Small intestine (tissue), 7 donors: ENCODE measurements around the gene NDUFAF2. TPM values are rescaled to one million over a fixed set of nuclear protein-coding genes. Genes with fewer than 3 reads are reported as not detected.

Experiments used
- DNase-seq, 2 donors: peaks; one replicate each; pipeline versions ENCODE4 v3.0.0 to v3.0.0-alpha.2; 2013
- FAIRE-seq: peaks from 2 replicates; lab custom pipeline; 2012; peaks lifted over from hg19 to GRCh38; lab: Jason Lieb, UNC
- H3K27ac ChIP-seq, 3 donors: one replicate each; pipeline ENCODE4 v1.5.1; 2013; ENCODE audit warnings: low read length in 2 of 3, mild to moderate bottlenecking in 2 of 3, control low read depth in 1 of 3, inconsistent platforms in 1 of 3, low read depth in 1 of 3, moderate library complexity in 1 of 3
- H3K27me3 ChIP-seq, 3 donors: one replicate each; pipeline ENCODE4 v1.6.1; 2013; ENCODE audit warnings: low read length in 3 of 3, inconsistent platforms in 1 of 3; ENCODE audit not compliant: control insufficient read depth in 3 of 3, insufficient read depth in 3 of 3
- H3K36me3 ChIP-seq, 3 donors: one replicate each; pipeline ENCODE4 v1.6.1; 2013; ENCODE audit warnings: low read length in 3 of 3, inconsistent platforms in 1 of 3, low read depth in 1 of 3, mild to moderate bottlenecking in 1 of 3, moderate library complexity in 1 of 3; ENCODE audit not compliant: control insufficient read depth in 3 of 3, insufficient read depth in 2 of 3
- H3K4me1 ChIP-seq, 3 donors: one replicate each; pipeline ENCODE4 v1.6.1; 2013; ENCODE audit warnings: low read length in 2 of 3, inconsistent platforms in 1 of 3, low read depth in 1 of 3, mild to moderate bottlenecking in 1 of 3, moderate library complexity in 1 of 3; ENCODE audit not compliant: control insufficient read depth in 3 of 3, insufficient read depth in 2 of 3
- H3K4me3 ChIP-seq, 3 donors: one replicate each; pipeline ENCODE4 v1.5.1; 2013; ENCODE audit warnings: low read length in 3 of 3, control low read depth in 1 of 3, inconsistent platforms in 1 of 3, low read depth in 1 of 3, mild to moderate bottlenecking in 1 of 3, moderate library complexity in 1 of 3
- H3K9me3 ChIP-seq, 2 donors: one replicate each; pipeline ENCODE4 v1.6.1; 2013; ENCODE audit warnings: low read depth in 1 of 2, low read length in 1 of 2; ENCODE audit not compliant: control insufficient read depth in 2 of 2, insufficient read depth in 1 of 2
- WGBS, 3 donors: extraction: QIAGEN DNeasy Blood & Tissue Kit; methylation state at CpG; one replicate each; pipeline ENCODE4 v1.1.7; 2013; 5-methylcytosine and 5-hydroxymethylcytosine counted together
- polyA plus RNA-seq, 4 donors: library from polyadenylated mRNA; stranded (reverse) in 3 of 4; unstranded in 1 of 4; fragments of 200-250 nt in 3 of 4; fragments of 120-200 nt in 1 of 4; gene quantifications; one replicate each; pipeline versions ENCODE4 v1.2.1 to v1.2.3, GENCODE V29; 2013
- donor health status: healthy with polysubstance abuse.
- donor health status: control.
- donor health status: control.
- donor health status: Bipolar disorder and iron deficiency.
- donor health status: healthy.

Gene NDUFAF2
- polyA plus RNA-seq, 4 donors = 27.6 to 60.3 (median 38.3) TPM

DNA sequence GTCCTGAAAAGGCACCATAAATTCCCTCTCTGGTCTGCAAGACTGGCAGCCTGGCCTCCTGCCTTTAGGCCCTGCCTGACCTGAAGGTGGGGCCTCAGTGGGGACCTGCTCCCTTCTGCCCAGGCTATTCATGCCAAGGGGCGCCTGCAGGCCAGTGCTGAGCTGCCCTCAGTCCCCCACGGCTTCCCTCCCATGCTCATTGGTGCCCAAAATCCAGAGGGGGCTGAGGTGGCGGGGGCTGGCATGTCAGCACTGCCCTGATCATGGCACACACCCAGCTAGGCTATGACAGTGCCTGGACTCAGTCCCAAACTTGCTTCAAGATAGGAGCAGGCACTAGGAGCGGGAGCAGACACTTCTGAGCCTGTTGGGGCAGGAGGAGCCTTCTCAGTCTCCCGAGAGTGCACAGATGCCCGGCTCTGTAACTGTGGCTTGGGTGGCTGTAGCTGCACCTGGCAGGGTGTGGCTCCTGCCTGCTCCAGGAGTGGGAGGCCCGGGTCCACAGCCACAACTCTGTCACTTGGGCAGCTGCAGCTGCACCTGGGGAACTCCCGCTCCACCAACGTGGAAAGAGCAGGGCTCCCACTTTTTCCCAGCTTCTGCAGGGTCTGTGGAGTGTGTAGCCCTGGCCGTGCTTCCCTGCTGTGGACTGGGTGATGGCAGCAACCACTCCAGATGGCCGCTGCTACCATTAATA, 49.0 kb downstream of the NDUFAF2 start:
- 71 to 81% (median 78%) methylated on average over 11 of the region's 11 CpGs for WGBS, 3 donors
- DNase-seq = no peak
- FAIRE-seq = no peak

GRCh38 chr5:60996368-60996767, 51.4 kb downstream of the NDUFAF2 start:
- WGBS, 3 donors = 78 to 89% (median 80%) methylated on average over 3 of the region's 3 CpGs
- DNase-seq = no peak
- H3K4me3 ChIP-seq = no peak overlapping the region
- H3K27me3 ChIP-seq = no peaks in the 10 kb centered on the region
- H3K36me3 ChIP-seq = peaks cover 0 to 17% (median 0%) of the 10 kb centered on the region in 3 donors
- H3K9me3 ChIP-seq = peaks cover 6 to 18% of the 10 kb centered on the region in 2 donors
- no peak overlapping the region for H3K27ac ChIP-seq
- no peak for FAIRE-seq
- no peaks in the 10 kb centered on the region for H3K4me1 ChIP-seq

More for the DNA sequence above, 49.0 kb downstream of the NDUFAF2 start:
- H3K36me3 ChIP-seq = peaks cover 0 to 17% (median 0%) of the 10 kb centered on the region in 3 donors
- no peak overlapping the region for H3K4me3 ChIP-seq
- no peaks in the 10 kb centered on the region for H3K4me1 ChIP-seq
- peaks cover 6 to 21% of the 10 kb centered on the region in 2 donors for H3K9me3 ChIP-seq
- no peaks in the 10 kb centered on the region for H3K27me3 ChIP-seq
- H3K27ac ChIP-seq = no peak overlapping the region

- WGBS, 3 donors = 88 to 93% (median 91%) methylated on average over 1 of the region's 1 CpG
- peaks cover 0 to 17% (median 0%) of the 10 kb centered on the region in 3 donors for H3K36me3 ChIP-seq
- DNase-seq = no peak
- H3K9me3 ChIP-seq = peaks cover 6 to 17% of the 10 kb centered on the region in 2 donors
- H3K27ac ChIP-seq = no peak overlapping the region
- no peak overlapping the region for H3K4me3 ChIP-seq
- no peaks in the 10 kb centered on the region for H3K27me3 ChIP-seq
- FAIRE-seq = no peak
- no peaks in the 10 kb centered on the region for H3K4me1 ChIP-seq
Measured at GRCh38 chr5:60997721-60998120, 52.7 kb downstream of the NDUFAF2 start.

- Histone ChIP-seq H3K4me1 (no peaks in the 10 kb centered on the region), H3K4me3 (no peak overlapping the region), H3K36me3 (no peaks in the 10 kb centered on the region), H3K9me3 (peaks cover 0 to 2% of the 10 kb centered on the region in 2 donors), H3K27ac (no peak overlapping the region), H3K27me3 (no peaks in the 10 kb centered on the region)
- no peak for FAIRE-seq
- no peak for DNase-seq
Measured at GRCh38 chr5:61000887-61001286, 55.9 kb downstream of the NDUFAF2 start.

- H3K27ac ChIP-seq = no peak overlapping the region
- FAIRE-seq = no peak
- WGBS, 3 donors = 76 to 88% (median 84%) methylated on average over 3 of the region's 3 CpGs
Measured at GRCh38 chr5:61001647-61002046, 56.6 kb downstream of the NDUFAF2 start.

DNA sequence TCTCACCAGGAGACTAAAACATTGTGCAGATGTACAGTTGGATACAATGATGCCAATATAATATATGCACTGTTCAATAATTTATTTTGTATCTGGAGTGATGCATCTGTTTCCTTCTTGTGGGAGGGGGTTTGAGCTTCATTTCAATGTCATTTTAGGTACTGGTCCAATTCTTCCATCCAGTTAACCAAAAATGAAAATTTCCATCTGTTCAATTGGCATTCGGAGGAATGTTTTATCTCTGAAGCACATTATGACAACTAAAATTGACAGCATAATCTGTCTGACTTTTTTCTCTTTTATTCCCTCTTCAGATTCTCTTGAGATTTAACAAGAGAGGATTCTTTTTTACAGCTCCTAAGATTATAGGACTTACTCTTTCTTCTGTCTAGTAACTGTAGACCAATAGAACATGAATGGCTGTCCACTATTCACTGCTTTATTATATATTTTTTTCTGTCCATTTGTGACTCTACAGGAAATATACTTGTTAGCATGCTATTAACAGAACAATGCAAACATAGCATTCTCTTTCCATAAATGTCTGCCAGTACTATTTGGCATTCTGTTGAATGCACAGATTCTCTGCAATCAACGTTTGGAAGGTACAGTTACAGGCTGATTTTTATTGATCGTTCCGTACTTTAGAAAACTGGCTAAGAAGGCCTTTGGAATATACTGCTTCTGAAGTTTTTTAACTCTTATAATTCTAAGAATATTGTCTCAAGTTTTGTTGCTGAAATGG, 57.8 kb downstream of the NDUFAF2 start:
- H3K9me3 ChIP-seq = peaks cover 0 to 2% of the 10 kb centered on the region in 2 donors
- DNase-seq (no peak), FAIRE-seq (no peak)
- H3K36me3 ChIP-seq = no peaks in the 10 kb centered on the region
- H3K4me3 ChIP-seq = no peak overlapping the region
- 53 to 74% (median 54%) methylated on average over 4 of the region's 4 CpGs for WGBS, 3 donors
- no peaks in the 10 kb centered on the region for H3K27me3 ChIP-seq
- no peak overlapping the region for H3K27ac ChIP-seq
- H3K4me1 ChIP-seq = no peaks in the 10 kb centered on the region

More at GRCh38 chr5:61001647-61002046, 56.6 kb downstream of the NDUFAF2 start:
- no peak for DNase-seq
- Histone ChIP-seq H3K36me3 (no peaks in the 10 kb centered on the region), H3K4me3 (no peak overlapping the region), H3K27me3 (no peaks in the 10 kb centered on the region), H3K9me3 (peaks cover 0 to 2% of the 10 kb centered on the region in 2 donors), H3K4me1 (no peaks in the 10 kb centered on the region)

DNA sequence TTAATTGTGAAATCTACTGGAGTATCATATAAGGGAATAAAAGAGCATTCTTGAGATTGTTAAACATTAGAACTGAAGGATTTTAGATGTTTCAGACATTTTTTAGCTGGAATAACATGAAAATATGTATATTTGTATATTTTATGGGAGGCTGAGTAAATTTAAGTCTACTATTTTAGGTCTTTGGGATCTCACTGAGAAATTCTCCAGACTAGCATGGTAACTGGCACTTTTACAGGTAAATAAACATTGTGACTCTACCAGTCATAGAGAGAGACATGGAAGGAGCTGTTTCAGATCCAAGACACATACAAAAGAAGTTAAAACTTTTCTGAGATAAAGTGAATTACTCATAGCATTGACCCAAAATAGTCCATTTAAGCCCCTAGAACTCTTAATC, 59.4 kb downstream of the NDUFAF2 start:
- DNase-seq (no peak), FAIRE-seq (no peak)
- no peaks in the 10 kb centered on the region for H3K27me3 ChIP-seq
- no peak overlapping the region for H3K27ac ChIP-seq
- peaks cover 0 to 2% of the 10 kb centered on the region in 2 donors for H3K9me3 ChIP-seq
- no peaks in the 10 kb centered on the region for H3K4me1 ChIP-seq
- H3K4me3 ChIP-seq = no peak overlapping the region
- no peaks in the 10 kb centered on the region for H3K36me3 ChIP-seq

GRCh38 chr5:61009907-61010306, 64.9 kb downstream of the NDUFAF2 start:
- Histone ChIP-seq H3K36me3 (no peaks in the 10 kb centered on the region), H3K9me3 (peaks cover 0 to 1% of the 10 kb centered on the region in 2 donors), H3K4me1 (no peaks in the 10 kb centered on the region), H3K4me3 (no peak overlapping the region), H3K27me3 (no peaks in the 10 kb centered on the region), H3K27ac (no peak overlapping the region)
- FAIRE-seq (no peak), DNase-seq (no peak)
